GM20000 (cell line): Measurements from ENCODE around the gene PLCXD3.
"Not testable (repeated sequence)": the region's sequence is repeated elsewhere in the genome, so short reads cannot be mapped to it uniquely, and the experiment has no call there.

Experiments
- DNase-seq: peaks from one replicate; pipeline ENCODE4 v3.0.0; 2012; ENCODE audit warnings: low spot score
- TF ChIP-seq, protein P1 (sequence below): IDR thresholded peaks from 2 replicates; pipeline ENCODE4 v1.5.1; 2012; ENCODE audit warnings: mild to moderate bottlenecking, control low read depth; ENCODE audit errors: extremely low read depth, missing control alignments

The PLCXD3 gene

DNA sequence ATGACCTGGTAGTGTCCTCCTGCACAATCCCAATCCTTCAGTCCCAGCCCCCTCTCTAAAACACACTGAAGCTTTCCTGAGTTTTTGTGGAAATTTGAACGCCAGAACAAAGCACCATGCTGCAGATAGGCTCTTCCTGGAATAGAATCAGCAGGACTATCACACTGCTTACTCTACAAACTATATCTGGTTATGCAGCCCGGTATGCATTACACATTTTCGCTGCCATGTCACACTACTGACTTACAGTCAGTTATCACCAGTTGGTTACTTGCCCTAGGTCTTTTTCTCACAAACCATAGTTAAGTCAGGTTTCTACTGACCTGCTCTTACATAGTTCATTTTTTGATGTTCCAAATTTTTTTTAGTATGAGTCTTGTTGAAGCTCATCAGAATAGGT is 24.9 kb downstream of the PLCXD3 start:
- TF ChIP-seq, protein P1, sequence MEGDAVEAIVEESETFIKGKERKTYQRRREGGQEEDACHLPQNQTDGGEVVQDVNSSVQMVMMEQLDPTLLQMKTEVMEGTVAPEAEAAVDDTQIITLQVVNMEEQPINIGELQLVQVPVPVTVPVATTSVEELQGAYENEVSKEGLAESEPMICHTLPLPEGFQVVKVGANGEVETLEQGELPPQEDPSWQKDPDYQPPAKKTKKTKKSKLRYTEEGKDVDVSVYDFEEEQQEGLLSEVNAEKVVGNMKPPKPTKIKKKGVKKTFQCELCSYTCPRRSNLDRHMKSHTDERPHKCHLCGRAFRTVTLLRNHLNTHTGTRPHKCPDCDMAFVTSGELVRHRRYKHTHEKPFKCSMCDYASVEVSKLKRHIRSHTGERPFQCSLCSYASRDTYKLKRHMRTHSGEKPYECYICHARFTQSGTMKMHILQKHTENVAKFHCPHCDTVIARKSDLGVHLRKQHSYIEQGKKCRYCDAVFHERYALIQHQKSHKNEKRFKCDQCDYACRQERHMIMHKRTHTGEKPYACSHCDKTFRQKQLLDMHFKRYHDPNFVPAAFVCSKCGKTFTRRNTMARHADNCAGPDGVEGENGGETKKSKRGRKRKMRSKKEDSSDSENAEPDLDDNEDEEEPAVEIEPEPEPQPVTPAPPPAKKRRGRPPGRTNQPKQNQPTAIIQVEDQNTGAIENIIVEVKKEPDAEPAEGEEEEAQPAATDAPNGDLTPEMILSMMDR, result no peak
- DNase-seq, result no peak

DNA sequence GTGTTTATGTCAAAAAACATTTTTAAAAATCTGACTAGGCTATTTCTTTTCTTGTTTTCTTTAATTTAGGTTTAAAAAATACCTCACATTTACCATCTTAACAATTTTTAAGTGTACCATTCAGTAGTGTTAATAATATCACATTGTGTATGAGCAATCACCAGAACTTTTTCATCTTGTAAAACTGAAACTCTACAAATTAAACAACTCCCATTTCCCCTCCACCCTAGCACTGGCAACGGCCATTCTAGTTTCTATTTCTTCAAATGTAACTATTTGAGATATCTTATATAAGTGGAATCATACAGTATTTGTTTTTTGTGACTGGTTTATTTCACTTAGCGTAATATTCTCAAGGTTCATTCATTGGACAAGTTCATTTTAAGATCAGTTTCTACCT is 27.7 kb downstream of the PLCXD3 start:
- DNase-seq, result no peak
- TF ChIP-seq, protein P1, result no peak

DNA sequence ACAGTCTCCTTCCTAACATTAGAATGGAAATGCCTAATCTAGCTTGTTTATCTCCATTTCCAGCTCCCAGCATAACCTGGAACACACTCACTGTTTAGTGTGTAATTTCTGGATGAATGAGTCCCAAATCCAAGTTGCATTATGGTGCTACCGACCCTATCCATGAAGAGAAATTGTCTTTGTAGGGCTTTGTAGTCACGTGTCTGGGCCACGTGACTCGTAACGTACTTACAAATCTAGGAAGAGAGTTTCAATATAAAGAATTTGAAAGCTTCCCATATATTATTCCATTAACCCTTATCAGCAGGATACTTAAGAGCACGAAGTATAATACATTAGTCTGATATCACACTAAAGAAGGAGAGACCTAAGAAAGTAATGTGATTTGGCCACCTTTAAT is 28.2 kb downstream of the PLCXD3 start:
- TF ChIP-seq, protein P1, result no peak
- DNase-seq, result no peak

DNA sequence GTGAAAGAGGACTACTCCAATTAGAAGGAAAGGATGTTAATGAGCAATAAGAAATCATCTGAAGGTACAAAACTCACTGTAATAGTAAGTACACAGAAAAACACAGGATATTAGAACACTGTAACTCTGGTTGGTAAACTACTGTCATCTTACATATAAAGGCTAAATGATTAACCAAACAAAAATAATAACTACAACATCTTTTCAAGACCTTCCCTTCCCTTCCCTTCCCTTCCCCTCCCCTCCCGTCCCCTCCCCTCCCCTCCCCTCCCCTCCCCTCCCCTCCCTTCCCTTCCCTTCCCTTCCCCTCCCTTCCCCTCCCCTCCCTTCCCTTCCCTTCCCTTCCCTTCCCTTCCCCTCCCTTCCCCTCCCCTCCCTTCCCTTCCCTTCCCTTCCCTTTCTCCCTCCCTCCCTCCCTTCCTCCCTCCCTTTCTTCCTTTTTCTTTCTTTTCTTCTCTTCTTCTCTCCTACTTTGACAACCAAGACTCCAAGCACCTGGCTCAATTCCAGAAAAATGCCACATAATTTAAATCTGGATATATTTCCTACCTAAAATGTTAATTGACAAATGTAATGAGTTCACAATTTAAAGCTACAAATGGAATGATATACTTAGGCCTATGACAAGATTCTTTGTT is 38.7 kb downstream of the PLCXD3 start:
- not testable (repeated sequence) for DNase-seq

DNA sequence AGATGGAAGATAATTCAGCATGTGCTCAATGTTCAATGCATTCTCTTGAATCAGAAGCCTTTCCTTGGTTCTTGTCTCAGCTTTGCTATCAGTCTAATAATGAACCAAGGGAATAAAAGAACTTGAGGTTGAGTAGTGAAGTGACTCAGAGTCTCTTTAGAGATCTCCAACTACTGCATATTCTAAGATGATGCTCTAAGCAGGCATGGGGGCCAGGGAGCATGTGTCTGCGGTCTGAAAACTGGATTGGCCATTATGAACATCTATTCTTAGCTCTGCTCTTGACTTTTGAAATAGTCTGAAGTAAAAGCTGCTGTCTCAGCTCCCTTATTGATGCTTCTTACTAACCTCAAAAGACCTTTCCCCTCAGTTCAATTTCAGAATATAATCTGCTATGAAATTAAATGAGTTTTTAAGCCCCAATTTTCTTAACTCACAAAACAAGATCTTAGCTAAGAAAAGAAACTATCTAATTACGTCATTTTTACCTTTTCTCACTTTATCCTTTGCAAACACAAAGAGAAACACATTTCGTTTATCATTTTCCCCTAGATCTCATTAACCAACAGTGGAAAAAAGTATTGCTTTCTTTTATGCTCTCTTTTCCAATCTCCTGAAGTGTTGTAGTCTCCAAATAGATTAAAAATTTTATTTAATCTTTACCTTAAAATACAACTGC is 44.8 kb downstream of the PLCXD3 start:
- TF ChIP-seq, protein P1, result no peak
- DNase-seq, result no peak

DNA sequence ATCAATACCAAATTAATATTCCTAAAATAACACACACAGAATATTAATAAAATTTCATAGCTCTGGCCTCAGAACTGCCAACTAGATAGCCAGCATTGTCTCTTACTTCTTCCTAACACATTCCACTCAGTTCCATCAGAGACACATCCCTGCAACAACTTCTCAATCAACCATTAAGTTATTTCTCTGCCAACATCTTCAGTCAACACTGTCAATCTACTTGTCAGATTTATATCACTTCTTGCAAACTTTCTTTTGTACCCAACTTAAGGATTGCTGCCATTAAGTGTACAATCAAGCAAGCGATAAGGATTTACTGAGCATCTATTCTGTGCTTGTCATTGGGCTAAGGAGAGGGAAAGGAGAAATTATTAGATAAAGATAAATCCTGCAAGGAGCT is 50.8 kb downstream of the PLCXD3 start:
- no peak for DNase-seq

DNA sequence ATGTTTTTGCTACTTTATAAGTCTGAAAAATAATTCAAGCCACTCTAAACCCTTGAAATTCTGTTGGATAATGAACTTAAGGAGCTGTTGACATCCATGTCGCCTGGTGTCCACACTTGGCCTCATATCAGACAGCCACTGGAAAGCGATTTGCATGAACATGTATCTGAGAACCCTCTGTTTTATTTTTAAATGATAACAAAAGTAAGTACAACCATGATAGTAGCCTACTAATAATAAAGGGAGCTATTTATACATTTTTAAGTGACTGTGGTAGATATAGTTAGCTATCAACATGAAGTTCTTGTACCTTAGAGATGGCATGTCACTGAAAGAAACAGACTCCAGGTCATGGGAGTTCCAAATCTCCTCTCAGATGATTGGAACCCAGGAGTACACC is 53.3 kb downstream of the PLCXD3 start:
- no peak for DNase-seq
- TF ChIP-seq, protein P1, result no peak

More for the DNA sequence above, 50.8 kb downstream of the PLCXD3 start:
- TF ChIP-seq, protein P1, result no peak

DNA sequence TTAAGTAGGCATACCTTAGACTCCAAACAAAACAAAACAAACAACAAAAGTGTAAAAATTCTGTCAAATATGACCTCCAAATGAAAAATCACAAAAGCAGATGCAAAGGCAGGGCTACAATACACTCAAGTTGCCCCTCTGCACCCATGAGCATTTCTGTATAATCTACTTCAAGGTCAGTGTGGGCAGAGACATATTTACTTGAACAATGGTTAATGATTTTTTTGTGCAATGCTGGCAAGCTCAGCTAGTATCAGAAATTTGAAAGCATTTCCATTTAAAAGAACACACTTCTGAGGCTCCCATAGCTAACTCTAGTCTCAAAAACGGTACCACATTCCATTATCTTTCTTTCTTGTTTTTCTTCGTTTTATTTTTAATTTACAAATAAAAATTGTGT is 57.9 kb downstream of the PLCXD3 start:
- TF ChIP-seq, protein P1, result no peak
- DNase-seq, result no peak
